Fibroblast of the aortic adventitia (primary cell): ENCODE data around the gene BRD1. TPM values are rescaled to one million over a fixed set of nuclear protein-coding genes. Genes with fewer than 3 reads are reported as not detected.

Experiments used
- DNase-seq: peaks from one replicate; pipeline ENCODE4 v3.0.0-alpha.2; 2010; ENCODE audit warnings: low read depth
- H3K4me3 ChIP-seq: 2 replicates; pipeline ENCODE4 v1.5.1; 2011; ENCODE audit warnings: low read depth, mild to moderate bottlenecking, control low read depth, low read length, moderate library complexity
- CTCF ChIP-seq: IDR thresholded peaks from 2 replicates; pipeline ENCODE4 v1.5.1; 2011; ENCODE audit warnings: mild to moderate bottlenecking, low read length, control low read depth, inconsistent platforms; ENCODE audit not compliant: insufficient read depth
- total RNA-seq: library from RNA; depleted of rRNA; stranded (reverse); fragments of >200 nt; gene quantifications from 2 replicates; pipeline ENCODE4 v1.2.3, GENCODE V29; 2012; ENCODE audit warnings: low replicate concordance

Gene BRD1
- total RNA-seq, 1 donor: 14.6 TPM

DNA sequence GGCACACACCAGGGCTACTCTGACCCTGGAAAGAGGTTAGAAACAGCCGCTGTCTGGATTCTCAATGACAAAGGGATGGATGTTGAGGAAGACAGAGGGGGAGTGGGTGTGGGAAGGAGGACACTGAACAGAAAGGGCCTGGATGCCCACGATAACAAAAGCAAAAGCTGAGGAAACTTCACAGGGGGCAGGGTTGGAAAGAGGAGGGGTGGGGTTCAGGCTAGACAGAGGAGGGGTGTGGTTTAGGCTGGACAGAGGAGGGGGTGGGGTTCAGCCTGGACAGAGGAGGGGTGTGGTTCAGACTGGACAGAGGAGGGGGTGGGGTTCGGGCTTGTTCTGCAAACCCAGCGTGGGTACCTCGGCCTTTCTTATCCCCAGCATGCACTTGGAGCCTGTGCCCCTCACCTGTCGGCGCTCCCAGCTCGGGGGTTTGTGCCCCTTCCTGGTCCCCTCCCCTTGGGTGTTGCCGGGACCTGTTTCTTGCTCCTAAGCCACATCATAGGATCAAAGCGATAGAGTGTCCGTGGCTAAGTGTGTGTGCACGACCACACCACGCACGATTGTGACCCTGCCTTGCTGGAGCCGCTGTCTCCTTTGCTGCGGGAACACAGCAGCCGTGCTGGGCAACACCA lies 75.6 kb downstream of the BRD1 start:
- no peak for DNase-seq
- H3K4me3 ChIP-seq: no peak overlapping the region
- no peak for TF ChIP-seq CTCF

- no peak for DNase-seq
- H3K4me3 ChIP-seq: no peak overlapping the region
- no peak for TF ChIP-seq CTCF
These were observed 76.2 kb downstream of the BRD1 start for GRCh38 chr22:49751318-49751965.

- TF ChIP-seq CTCF: no peak
- DNase-seq: no peak
- H3K4me3 ChIP-seq: no peak overlapping the region
These were observed 77.7 kb downstream of the BRD1 start for GRCh38 chr22:49749885-49750510.

DNA sequence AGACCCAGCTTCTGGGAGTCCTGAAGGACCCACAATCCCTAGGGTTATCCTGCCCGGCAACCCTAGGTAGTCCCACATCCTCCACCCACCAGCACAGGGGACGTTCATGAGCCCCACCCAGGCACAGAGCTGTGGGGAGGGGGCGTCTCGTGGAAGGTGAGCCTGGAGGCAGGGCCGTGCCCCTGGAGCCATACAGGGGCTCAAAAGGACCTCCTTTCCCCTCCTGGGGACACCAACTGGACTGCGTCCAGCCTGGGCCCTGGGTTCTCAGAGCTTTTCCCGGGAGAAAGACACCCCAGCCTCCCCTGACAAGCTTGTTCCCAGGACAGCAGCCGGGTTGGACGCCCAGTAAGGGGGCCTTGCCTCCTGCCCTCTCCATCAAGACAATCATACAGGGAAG lies 78.4 kb downstream of the BRD1 start:
- no peak overlapping the region for H3K4me3 ChIP-seq
- DNase-seq: no peak
- TF ChIP-seq CTCF: no peak

DNA sequence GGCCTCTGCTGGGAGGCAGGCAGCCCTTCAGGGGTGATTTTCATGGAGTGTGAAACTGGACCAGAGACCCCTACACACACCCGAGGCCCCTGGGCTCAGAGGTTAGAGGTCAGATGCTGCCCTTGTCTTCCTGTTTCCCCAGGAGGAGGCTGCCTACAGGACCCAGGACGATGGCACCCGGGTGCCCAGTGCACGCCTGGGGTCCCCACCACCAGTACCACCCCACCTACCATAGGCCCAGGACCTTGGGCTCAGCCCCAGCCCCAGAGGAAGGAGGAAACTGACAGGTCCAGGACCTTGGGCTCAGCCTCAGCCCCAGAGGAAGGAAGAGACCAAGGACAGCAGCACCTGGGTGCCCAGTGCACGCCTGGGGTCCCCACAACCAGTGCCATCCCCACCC lies 79.2 kb downstream of the BRD1 start:
- H3K4me3 ChIP-seq: no peak overlapping the region
- DNase-seq: no peak
- no peak for TF ChIP-seq CTCF

GRCh38 chr22:49747716-49748115 lies 80.0 kb downstream of the BRD1 start:
- no peak overlapping the region for H3K4me3 ChIP-seq
- DNase-seq: no peak
- no peak for TF ChIP-seq CTCF
